ENCODE measurements around the gene NRG2. TPM values are rescaled to one million over a fixed set of nuclear protein-coding genes. Genes with fewer than 3 reads are reported as not detected.
A peak's percentile ranks its signal among the peaks of the same experiment; 100 is the strongest.

NRG2 gene
- total RNA-seq, 3 donors from 2014 or later (not counting 1 experiment from before 2014, with no cell fraction given): 0.21 to 0.50 (median 0.40) TPM

DNA sequence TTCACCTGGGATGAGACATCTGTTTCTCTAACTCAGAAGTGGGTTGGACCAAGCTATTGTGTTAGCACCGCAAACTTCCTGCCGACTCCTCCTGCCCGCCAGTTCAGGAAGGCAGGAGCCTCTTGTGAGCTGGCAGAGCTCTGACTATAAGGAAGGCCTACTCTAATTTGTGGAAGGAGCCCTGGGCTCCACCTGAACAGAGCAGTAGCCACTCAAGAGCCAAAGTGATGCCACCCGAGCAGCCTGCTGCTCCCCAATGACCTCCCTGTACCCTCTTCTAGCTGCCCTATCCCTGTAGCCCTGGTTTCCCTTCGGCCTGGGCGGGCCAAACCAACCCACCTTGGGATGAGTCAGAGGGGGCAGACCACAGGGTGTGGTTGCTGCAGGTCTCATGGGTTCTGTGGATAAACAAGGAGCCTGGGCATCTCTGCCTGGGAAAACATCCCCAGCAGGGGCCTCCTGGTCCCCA is 165.9 kb downstream of the NRG2 start:
- no peak for DNase-seq
- no peak overlapping the region for H3K27ac Mint-ChIP-seq
- 54% methylated on average over 6 of the region's 6 CpGs for WGBS (ENCODE audit: insufficient coverage)
- H3K36me3 ChIP-seq (ENCODE audit: control insufficient read depth, insufficient read depth, low read length): no peaks in the 10 kb centered on the region
- H3K9me3 Mint-ChIP-seq: no peaks in the 10 kb centered on the region
- no peaks in the 10 kb centered on the region for H3K27me3 ChIP-seq (ENCODE audit: control insufficient read depth, insufficient read depth, low read length)
- no peaks in the 10 kb centered on the region for H3K9me3 ChIP-seq (ENCODE audit: control insufficient read depth, insufficient read depth, low read length)
- peaks cover 7 to 18% of the 10 kb centered on the region in 2 donors for H3K27me3 Mint-ChIP-seq (ENCODE audit: low read depth in 2 of 2)
- intact Hi-C loops (cut with micrococcal nuclease): no loop called here
- peaks cover 8% of the 10 kb centered on the region for H3K4me1 ChIP-seq (ENCODE audit: control insufficient read depth, insufficient read depth, low read length)
- ATAC-seq: peak in 1 of 3 donors; percentile 36
- TF ChIP-seq, protein P1, sequence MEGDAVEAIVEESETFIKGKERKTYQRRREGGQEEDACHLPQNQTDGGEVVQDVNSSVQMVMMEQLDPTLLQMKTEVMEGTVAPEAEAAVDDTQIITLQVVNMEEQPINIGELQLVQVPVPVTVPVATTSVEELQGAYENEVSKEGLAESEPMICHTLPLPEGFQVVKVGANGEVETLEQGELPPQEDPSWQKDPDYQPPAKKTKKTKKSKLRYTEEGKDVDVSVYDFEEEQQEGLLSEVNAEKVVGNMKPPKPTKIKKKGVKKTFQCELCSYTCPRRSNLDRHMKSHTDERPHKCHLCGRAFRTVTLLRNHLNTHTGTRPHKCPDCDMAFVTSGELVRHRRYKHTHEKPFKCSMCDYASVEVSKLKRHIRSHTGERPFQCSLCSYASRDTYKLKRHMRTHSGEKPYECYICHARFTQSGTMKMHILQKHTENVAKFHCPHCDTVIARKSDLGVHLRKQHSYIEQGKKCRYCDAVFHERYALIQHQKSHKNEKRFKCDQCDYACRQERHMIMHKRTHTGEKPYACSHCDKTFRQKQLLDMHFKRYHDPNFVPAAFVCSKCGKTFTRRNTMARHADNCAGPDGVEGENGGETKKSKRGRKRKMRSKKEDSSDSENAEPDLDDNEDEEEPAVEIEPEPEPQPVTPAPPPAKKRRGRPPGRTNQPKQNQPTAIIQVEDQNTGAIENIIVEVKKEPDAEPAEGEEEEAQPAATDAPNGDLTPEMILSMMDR (IDR thresholded peaks at IDR 0.05): no peak
- no peak overlapping the region for H3K4me3 Mint-ChIP-seq
- no peak overlapping the region for H3K4me3 ChIP-seq (ENCODE audit: low read length)
- no peak overlapping the region for H3K27ac ChIP-seq (ENCODE audit: low read length)
- no peaks in the 10 kb centered on the region for H3K4me1 Mint-ChIP-seq
- H3K36me3 Mint-ChIP-seq: no peaks in the 10 kb centered on the region

GRCh38 chr5:139875957-139876356 is 167.1 kb downstream of the NRG2 start:
- DNase-seq (no peak), ATAC-seq (no peak)
- Mint-ChIP-seq H3K9me3 (no peaks in the 10 kb centered on the region), H3K27ac (no peak overlapping the region), H3K4me3 (no peak overlapping the region), H3K4me1 (no peaks in the 10 kb centered on the region), H3K27me3 (ENCODE audit: low read depth in 2 of 2) (peaks cover 7 to 18% of the 10 kb centered on the region in 2 donors), H3K36me3 (no peaks in the 10 kb centered on the region)
- TF ChIP-seq, protein P1 (IDR thresholded peaks at IDR 0.05): no peak
- Histone ChIP-seq H3K4me3 (ENCODE audit: low read length) (no peak overlapping the region), H3K27ac (ENCODE audit: low read length) (no peak overlapping the region), H3K4me1 (ENCODE audit: control insufficient read depth, insufficient read depth, low read length) (peaks cover 8% of the 10 kb centered on the region), H3K36me3 (ENCODE audit: control insufficient read depth, insufficient read depth, low read length) (no peaks in the 10 kb centered on the region), H3K9me3 (ENCODE audit: control insufficient read depth, insufficient read depth, low read length) (no peaks in the 10 kb centered on the region), H3K27me3 (ENCODE audit: control insufficient read depth, insufficient read depth, low read length) (no peaks in the 10 kb centered on the region)
- 92% methylated on average over 2 of the region's 2 CpGs for WGBS (ENCODE audit: insufficient coverage)
- intact Hi-C loops (cut with micrococcal nuclease): no loop called here

DNA sequence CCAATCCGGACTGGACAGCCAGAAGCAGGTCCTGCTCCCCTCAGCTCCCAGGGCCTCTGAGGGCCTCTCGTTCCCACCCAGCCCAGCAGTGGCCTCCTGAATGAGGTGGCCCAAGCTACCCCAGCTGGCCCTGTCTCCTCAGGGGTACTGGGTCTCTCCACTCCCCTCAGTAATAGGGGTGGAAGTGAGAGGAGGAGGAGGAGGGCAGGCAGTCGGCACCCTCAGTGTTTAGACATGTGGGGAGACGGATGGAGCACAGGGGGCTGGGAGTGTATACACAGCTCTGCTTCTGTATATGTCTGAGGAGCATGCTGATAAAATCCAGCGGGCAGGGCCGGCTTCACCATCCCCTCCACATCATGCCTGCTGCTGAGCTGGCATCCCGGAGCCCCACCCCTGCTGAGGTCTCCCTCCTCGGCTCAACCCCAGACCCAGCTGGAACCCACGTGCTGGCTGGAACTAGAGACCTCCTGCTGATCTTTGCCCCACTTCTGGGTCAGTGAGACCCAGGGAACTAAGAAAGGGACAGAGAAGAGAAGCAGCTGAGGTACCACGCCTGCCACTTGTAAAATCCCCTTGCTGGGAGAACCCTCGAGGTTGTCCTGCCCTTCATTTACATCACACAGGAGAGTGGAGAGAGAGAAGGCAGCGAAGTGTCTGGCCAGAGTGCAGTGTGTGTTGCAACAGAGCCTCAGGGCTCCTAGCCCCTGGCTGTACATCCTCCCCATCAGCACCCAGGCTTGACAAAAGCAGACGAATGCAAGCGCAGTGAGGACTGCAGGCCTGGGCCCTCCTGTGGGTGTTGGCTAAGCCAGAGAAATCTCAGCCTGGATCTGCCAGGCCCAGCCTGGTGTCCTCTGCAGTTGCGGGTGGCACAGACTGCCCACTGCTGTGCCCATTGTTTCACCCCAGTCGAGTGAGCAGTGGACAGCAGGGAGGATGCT is 170.0 kb downstream of the NRG2 start:
- WGBS (ENCODE audit: insufficient coverage): 77% methylated on average over 16 of the region's 16 CpGs
- no peak overlapping the region for H3K27ac ChIP-seq (ENCODE audit: low read length)
- intact Hi-C loops (cut with micrococcal nuclease): no loop called here
- Mint-ChIP-seq H3K4me3 (no peak overlapping the region), H3K36me3 (no peaks in the 10 kb centered on the region), H3K9me3 (no peaks in the 10 kb centered on the region), H3K27me3 (ENCODE audit: low read depth in 2 of 2) (peaks cover 7 to 18% of the 10 kb centered on the region in 2 donors), H3K27ac (no peak overlapping the region), H3K4me1 (no peaks in the 10 kb centered on the region)
- no peaks in the 10 kb centered on the region for H3K27me3 ChIP-seq (ENCODE audit: control insufficient read depth, insufficient read depth, low read length)
- ATAC-seq: no peak
- H3K9me3 ChIP-seq (ENCODE audit: control insufficient read depth, insufficient read depth, low read length): no peaks in the 10 kb centered on the region
- DNase-seq: no peak
- no peaks in the 10 kb centered on the region for H3K36me3 ChIP-seq (ENCODE audit: control insufficient read depth, insufficient read depth, low read length)
- no peak overlapping the region for H3K4me3 ChIP-seq (ENCODE audit: low read length)
- TF ChIP-seq, protein P1 (IDR thresholded peaks at IDR 0.05): no peak
- peaks cover 8% of the 10 kb centered on the region for H3K4me1 ChIP-seq (ENCODE audit: control insufficient read depth, insufficient read depth, low read length)
